Activated naive CD4-positive, alpha-beta T cell treated with anti-CD3 and anti-CD28 coated beads for 36 hours (primary cell): ENCODE data around the gene CGAS. TPM values are rescaled to one million over a fixed set of nuclear protein-coding genes. Genes with fewer than 3 reads are reported as not detected.
A peak's percentile ranks its signal among the peaks of the same experiment; 100 is the strongest.
"Not testable (repeated sequence)": the region's sequence is repeated elsewhere in the genome, so short reads cannot be mapped to it uniquely, and the experiment has no call there.

ENCODE experiments used
- CTCF ChIA-PET: fragments of 350-600 bp; sonication (Branson Sonifier 250); formaldehyde crosslinking; loops from one replicate; lab custom pipeline; 2021; ENCODE audit warnings: antibody characterized with exemption; lab: Charles Lee
- DNase-seq: peaks from one replicate; pipeline ENCODE4 v3.0.0-alpha.2; 2020
- H3K27ac Mint-ChIP-seq: one replicate; pipeline ENCODE4 v1.8.0; 2021; ENCODE audit warnings: mild to moderate bottlenecking, mixed read lengths
- H3K27me3 Mint-ChIP-seq: one replicate; pipeline ENCODE4 v1.8.0; 2021; ENCODE audit warnings: low read depth, mixed read lengths
- H3K36me3 Mint-ChIP-seq: one replicate; pipeline ENCODE4 v1.8.0; 2021; ENCODE audit warnings: low read depth, mixed read lengths
- H3K4me1 Mint-ChIP-seq: one replicate; pipeline ENCODE4 v1.8.0; 2021; ENCODE audit warnings: low read depth, mixed read lengths
- H3K4me3 Mint-ChIP-seq: one replicate; pipeline ENCODE4 v1.8.0; 2021; ENCODE audit warnings: mild to moderate bottlenecking, moderate library complexity, mixed read lengths
- H3K9me3 Mint-ChIP-seq: one replicate; pipeline ENCODE4 v1.8.0; 2021; ENCODE audit warnings: mixed read lengths
- intact Hi-C: fragments of 100-400 bp; cut with micrococcal nuclease; formaldehyde crosslinking; loops from one replicate; pipeline ENCODE4 v1.15.1; 2023
- total RNA-seq, 2 experiments: library from RNA; stranded (reverse); gene quantifications; one replicate each; pipeline ENCODE4 v1.2.3, GENCODE V29; 2021

The CGAS gene
- total RNA-seq = 10 to 100 TPM; 17.4 to 17.8 TPM

DNA sequence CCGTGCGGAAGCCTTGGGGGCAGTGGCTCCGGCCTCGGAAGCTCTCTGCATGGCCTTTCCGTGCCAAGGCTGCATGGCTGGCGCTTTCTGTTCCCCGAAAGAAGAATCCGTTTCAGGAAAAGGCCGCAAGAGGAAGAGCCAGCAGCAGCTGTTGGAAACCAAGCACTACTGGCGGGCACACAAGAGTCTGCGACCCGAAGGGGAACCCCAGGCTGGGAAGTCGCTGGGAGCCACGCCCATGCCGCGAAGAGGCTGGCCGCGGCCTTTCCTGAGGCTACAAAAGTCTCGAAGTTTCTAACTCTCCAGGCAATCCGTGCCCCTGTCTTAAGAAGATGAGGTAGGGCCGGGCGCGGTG, at the start of gene CGAS:
Gene CGAS, minus strand, starts transcription at position 191 of the 355 bp plus-strand sequence. Its CDS starts 116 bp downstream, at position 75.
- H3K9me3 Mint-ChIP-seq = no peaks in the 10 kb centered on the region
- CTCF ChIA-PET = interaction anchor here (1.6 kb wide), 1 partner anchor 9 kb away, joined by 6 read pairs; the partner anchor contains the start of gene MTO1
- DNase-seq = peak; percentile 88
- H3K27ac Mint-ChIP-seq = peak within 1 kb of the TSS; percentile 86
- H3K36me3 Mint-ChIP-seq = peaks cover 32% of the 10 kb centered on the region
- peaks cover 37% of the 10 kb centered on the region for H3K4me1 Mint-ChIP-seq
- no peaks in the 10 kb centered on the region for H3K27me3 Mint-ChIP-seq
- H3K4me3 Mint-ChIP-seq = peak within 1 kb of the TSS; percentile 90
- intact Hi-C loops = loop anchor here (1.0 to 5.0 kb wide), 5 partner anchors 9 to 243 kb away; partner anchors contain the start of genes EEF1A1 and MTO1

DNA sequence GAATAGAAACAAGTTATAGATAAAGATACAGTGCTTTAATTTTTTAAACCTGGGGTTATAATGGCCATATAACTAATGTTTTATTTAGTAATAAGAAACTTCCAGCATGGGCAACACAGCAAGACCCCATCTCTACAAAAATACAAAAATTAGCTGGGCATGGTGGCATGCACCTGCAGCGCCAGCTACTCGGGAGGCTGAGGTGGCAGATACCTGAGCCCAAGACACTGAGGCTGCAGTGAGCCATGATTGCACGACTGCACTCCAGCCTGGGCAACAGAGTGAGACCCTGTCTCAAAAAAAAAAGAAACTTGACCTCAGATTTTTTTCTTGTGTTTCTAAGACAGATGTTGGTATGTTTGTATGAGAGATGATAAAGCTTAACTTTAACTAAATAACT, 45.8 kb upstream of the CGAS start:
- peaks cover 16% of the 10 kb centered on the region for H3K36me3 Mint-ChIP-seq
- intact Hi-C loops = no loop called here
- H3K27ac Mint-ChIP-seq = no peak overlapping the region
- DNase-seq = no peak
- CTCF ChIA-PET = interaction anchor here (0.9 to 1.2 kb wide), 2 partner anchors 18 to 50 kb away, joined by 3 read pairs; no protein-coding TSS in a partner anchor
- no peaks in the 10 kb centered on the region for H3K4me1 Mint-ChIP-seq
- H3K9me3 Mint-ChIP-seq = no peaks in the 10 kb centered on the region
- H3K27me3 Mint-ChIP-seq = no peaks in the 10 kb centered on the region
- H3K4me3 Mint-ChIP-seq = no peak overlapping the region

DNA sequence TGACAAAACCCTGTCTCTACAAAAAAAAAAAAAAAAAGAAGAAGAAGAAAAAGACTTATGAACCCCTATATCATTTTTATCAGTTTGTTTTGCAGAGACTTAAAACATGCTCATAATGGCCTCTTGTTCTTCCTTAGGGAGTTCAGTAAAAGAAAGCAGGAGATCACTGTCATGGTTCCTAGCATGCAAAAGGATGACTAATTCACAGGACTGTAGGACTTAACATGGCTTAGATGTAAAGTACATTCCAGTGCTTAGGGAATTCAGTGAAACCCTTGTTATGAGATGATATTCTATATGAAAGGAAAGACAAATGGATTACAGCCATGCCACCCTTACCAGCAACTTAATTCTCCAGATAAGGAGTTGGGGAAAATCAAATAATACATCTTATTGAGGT, 39.3 kb upstream of the CGAS start:
- CTCF ChIA-PET = interaction anchor here (0.9 kb wide), 1 partner anchor 14 kb away, joined by 4 read pairs; no protein-coding TSS in a partner anchor
- peaks cover 42% of the 10 kb centered on the region for H3K36me3 Mint-ChIP-seq

DNA sequence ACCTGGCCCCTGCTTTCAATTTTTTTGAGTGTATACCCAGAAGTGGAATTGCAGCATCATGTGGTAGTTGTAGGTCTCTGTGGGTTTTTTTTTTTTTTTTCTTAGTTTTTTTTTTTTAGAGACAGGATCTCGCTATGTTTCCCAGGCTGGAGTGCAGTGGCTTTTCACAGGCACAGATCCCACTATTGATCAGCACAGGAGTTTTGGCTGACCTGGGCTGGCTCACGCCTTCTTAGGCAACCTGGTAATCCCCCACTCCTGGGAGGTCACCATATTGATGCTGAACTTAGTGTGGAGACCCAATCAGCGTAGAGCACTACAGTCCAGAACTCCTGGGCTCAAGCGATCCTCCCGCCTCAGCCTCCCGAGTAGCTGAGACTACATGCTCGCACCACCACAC, 35.4 kb upstream of the CGAS start:
- DNase-seq = no peak
- H3K27ac Mint-ChIP-seq = no peak overlapping the region
- H3K27me3 Mint-ChIP-seq = no peaks in the 10 kb centered on the region
- peaks cover 56% of the 10 kb centered on the region for H3K36me3 Mint-ChIP-seq
- CTCF ChIA-PET = no interaction called here
- peaks cover 2% of the 10 kb centered on the region for H3K9me3 Mint-ChIP-seq
- H3K4me3 Mint-ChIP-seq = no peak overlapping the region
- intact Hi-C loops = no loop called here
- H3K4me1 Mint-ChIP-seq = no peaks in the 10 kb centered on the region

More for the DNA sequence above, 39.3 kb upstream of the CGAS start:
- Mint-ChIP-seq H3K9me3 (peaks cover 2% of the 10 kb centered on the region), H3K27me3 (no peaks in the 10 kb centered on the region), H3K4me1 (no peaks in the 10 kb centered on the region), H3K27ac (no peak overlapping the region), H3K4me3 (no peak overlapping the region)
- no peak for DNase-seq
- intact Hi-C loops = no loop called here

DNA sequence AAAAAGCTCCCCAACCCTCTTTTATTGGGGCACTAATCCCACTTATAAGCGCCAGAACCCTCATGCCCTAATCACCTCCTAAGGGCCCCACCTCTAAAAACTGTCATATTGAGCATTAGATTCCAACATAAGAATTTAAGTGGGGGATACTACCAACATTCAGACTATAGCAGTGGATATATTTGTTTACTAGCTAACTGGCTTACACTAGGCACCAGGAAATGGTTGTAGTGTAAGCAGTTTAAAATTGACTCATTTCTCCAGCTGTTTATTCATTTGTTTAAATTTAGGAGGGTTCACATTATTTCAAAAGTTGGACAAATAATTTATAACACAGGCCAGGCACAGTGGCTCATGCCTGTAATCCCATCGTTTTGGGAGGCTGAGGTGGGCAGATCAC, 32.3 kb upstream of the CGAS start:
- peak overlapping the region; percentile 54 for H3K27ac Mint-ChIP-seq
- CTCF ChIA-PET = interaction anchor here (1.3 kb wide), 1 partner anchor 19 kb away, joined by 3 read pairs; no protein-coding TSS in a partner anchor
- no peak for DNase-seq
- intact Hi-C loops = no loop called here
- no peak overlapping the region for H3K4me3 Mint-ChIP-seq
- no peaks in the 10 kb centered on the region for H3K4me1 Mint-ChIP-seq
- no peaks in the 10 kb centered on the region for H3K9me3 Mint-ChIP-seq
- H3K36me3 Mint-ChIP-seq = peaks cover 57% of the 10 kb centered on the region
- H3K27me3 Mint-ChIP-seq = no peaks in the 10 kb centered on the region

DNA sequence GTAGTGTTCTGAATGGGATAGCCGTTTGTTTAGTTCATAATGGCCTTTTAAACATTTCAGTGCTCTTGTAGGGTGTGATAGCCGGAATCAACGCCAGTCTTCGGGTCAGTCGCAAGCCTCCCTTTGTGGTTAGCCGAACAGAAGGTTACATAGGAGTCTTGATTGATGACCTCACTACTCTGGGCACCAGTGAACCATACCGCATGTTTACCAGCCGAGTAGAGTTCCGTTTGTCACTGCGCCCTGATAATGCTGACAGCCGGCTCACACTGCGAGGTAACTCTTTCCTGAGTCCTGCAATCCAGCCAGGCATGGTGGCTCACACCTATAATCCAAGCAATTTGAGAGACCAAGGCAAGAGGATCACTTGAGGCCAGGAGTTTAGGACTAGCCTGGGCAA, 29.9 kb upstream of the CGAS start:
- Mint-ChIP-seq H3K9me3 (no peaks in the 10 kb centered on the region), H3K27ac (peak overlapping the region; percentile 36), H3K4me1 (no peaks in the 10 kb centered on the region), H3K36me3 (peaks cover 43% of the 10 kb centered on the region), H3K4me3 (no peak overlapping the region), H3K27me3 (no peaks in the 10 kb centered on the region)
- CTCF ChIA-PET = interaction anchor here (0.8 kb wide), 1 partner anchor 229 kb away, joined by 3 read pairs; no protein-coding TSS in a partner anchor
- no peak for DNase-seq
- intact Hi-C loops = no loop called here

DNA sequence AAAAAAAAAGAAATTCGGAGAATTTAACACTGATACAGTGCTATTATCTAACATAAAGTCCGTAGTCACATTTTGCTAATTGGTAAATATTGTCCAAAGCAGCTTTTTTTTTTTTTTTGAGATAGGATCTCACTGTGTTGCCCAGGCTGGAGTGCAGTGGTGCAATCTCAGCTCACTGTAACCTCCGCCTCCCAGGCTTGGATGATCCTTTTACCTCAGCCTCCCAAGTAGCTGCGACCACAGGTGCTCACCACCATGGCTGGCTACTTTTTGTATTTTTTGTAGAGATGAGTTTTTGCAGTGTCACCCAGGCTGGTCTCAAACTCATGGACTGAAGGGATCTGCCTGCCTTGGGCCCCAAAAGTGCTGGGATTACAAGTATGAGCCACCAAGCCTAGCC, 25.3 kb upstream of the CGAS start:
- no peak overlapping the region for H3K4me3 Mint-ChIP-seq
- H3K4me1 Mint-ChIP-seq = peaks cover under 1% of the 10 kb centered on the region
- no peaks in the 10 kb centered on the region for H3K9me3 Mint-ChIP-seq
- CTCF ChIA-PET = interaction anchor here (0.9 kb wide), 1 partner anchor 15 kb away, joined by 4 read pairs; no protein-coding TSS in a partner anchor
- intact Hi-C loops = no loop called here
- no peaks in the 10 kb centered on the region for H3K27me3 Mint-ChIP-seq
- peaks cover 29% of the 10 kb centered on the region for H3K36me3 Mint-ChIP-seq
- no peak overlapping the region for H3K27ac Mint-ChIP-seq
- no peak for DNase-seq

DNA sequence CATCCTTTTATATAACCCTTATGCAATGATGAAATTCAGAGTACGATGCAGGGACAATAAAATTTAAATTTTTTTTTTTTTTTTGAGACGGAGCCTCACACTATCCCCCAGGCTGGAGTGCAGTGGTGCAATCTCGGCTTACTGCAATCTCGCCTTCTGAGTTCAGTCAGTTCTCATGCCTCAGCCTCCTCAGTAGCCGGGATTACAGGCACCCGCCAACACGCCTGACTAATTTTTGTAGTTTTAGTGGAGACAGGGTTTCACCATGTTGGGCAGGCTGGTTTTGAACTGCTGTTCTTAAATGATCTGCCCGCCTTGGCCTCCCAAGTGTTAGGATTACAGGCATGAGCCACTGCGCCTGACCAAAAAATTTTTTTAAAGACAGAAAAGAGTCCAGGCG, 24.6 kb upstream of the CGAS start:
- Mint-ChIP-seq H3K4me1 (peaks cover 7% of the 10 kb centered on the region), H3K9me3 (no peaks in the 10 kb centered on the region), H3K27ac (no peak overlapping the region), H3K36me3 (peaks cover 26% of the 10 kb centered on the region), H3K27me3 (no peaks in the 10 kb centered on the region), H3K4me3 (no peak overlapping the region)
- intact Hi-C loops = no loop called here
- no peak for DNase-seq
- CTCF ChIA-PET = interaction anchor here (0.6 to 0.9 kb wide), 3 partner anchors 15 to 199 kb away, joined by 3 to 5 read pairs (median 4); no protein-coding TSS in a partner anchor

DNA sequence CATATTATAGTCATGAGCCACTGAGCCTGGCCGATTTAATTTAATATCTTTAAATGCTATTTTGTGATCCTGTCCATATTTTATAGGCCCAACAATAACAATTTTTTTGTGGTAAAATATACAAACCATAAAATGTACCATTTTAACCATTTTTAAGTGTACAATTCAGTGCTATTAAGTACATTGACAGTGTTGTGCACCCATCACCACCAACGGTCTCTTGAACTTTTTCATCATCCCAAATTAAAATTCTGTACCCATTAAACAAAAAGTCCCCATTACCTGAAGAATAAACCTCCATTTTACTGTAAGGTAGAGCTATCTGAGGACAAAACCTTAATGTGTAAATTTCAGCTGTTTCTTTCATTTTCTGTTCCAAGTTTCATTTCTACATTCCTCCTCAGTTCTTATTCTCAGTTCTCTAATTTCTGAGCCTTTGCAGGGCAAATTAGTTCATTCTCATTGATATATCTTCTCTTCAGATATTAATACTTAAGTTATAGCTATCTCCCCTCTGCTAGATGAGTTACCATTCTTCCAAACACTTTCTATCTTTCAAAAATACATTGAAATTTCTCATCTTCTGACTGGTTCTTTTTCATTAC, 19.7 kb upstream of the CGAS start:
- CTCF ChIA-PET = interaction anchor here (0.7 to 1.2 kb wide), 2 partner anchors 10 to 139 kb away, joined by 3 to 9 read pairs; no protein-coding TSS in a partner anchor
- peaks cover 26% of the 10 kb centered on the region for H3K36me3 Mint-ChIP-seq
- H3K27ac Mint-ChIP-seq = peak overlapping the region; percentile 63
- peaks cover 18% of the 10 kb centered on the region for H3K4me1 Mint-ChIP-seq
- intact Hi-C loops = loop anchor here (1.0 to 5.0 kb wide), 2 partner anchors 10 to 36 kb away; partner anchors contain the start of gene MTO1
- H3K4me3 Mint-ChIP-seq = no peak overlapping the region
- H3K27me3 Mint-ChIP-seq = no peaks in the 10 kb centered on the region
- DNase-seq = no peak
- no peaks in the 10 kb centered on the region for H3K9me3 Mint-ChIP-seq

DNA sequence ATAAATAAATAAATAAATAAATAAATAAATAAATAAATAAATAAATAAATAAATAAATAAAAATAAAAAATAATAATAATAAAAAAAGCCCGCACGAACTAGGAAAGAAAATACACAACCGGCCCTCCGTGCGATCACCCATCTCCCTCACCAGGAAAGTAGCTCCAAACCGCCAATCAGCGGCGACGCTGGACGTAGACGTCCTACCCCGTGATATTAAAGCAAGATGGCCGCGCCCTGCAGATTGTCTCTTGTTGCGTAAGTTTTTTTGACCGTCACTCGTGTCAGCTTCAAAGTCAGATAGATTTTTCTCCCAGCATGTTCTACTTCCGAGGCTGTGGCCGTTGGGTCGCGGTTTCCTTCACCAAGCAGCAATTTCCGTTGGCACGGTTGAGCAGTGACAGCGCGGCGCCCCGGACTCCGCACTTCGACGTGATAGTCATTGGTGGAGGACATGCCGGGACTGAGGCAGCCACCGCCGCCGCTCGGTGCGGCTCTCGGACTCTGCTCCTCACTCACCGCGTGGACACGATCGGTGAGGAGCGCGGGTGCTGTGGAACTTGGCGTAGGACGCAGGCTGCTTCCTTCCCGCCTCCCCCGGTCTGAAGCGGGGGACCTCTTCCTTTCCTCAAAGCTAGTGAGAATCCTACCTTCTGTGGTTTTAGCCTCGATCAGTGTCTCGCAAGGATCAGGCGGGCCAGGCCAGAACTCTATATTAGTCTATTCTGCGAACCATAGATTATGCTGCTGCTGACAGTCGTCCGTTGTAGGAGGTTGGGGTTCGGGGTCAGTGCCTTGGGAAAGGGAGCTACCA, 9.6 kb upstream of the CGAS start, which contains the start of gene MTO1:
Gene MTO1, plus strand, starts transcription at position 201 of the 814 bp plus-strand sequence. Its CDS starts 118 bp downstream, at position 319.
- peaks cover 37% of the 10 kb centered on the region for H3K4me1 Mint-ChIP-seq

DNA sequence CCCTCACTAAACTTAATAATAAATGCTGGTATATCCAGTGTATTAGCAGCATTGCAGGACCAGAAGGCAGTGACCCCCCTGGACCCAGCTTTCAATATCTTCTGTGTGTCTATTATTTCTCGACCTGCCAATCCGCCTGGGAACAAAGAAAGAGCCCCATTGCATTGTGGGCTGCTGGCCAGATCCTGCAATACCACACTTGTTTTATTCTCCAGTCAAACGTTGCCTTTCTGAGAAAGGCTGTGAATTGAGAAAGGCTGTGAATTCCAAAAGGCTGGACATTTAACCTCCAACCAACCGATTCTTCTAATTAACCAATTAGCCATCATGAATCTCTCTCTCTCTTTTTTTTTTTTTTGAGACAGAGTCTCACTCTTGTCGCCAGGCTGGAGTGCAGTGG, 8.0 kb upstream of the CGAS start:
- Mint-ChIP-seq H3K27ac (peak overlapping the region; percentile 93), H3K9me3 (no peaks in the 10 kb centered on the region), H3K36me3 (peaks cover 10% of the 10 kb centered on the region), H3K4me1 (peaks cover 43% of the 10 kb centered on the region), H3K4me3 (peak overlapping the region; percentile 52), H3K27me3 (no peaks in the 10 kb centered on the region)
- intact Hi-C loops = loop anchor here (2.0 to 10.0 kb wide), 3 partner anchors 839 to 1822 kb away; partner anchors contain the start of genes COX7A2 and TMEM30A
- CTCF ChIA-PET = interaction anchor here (0.6 to 0.9 kb wide), 2 partner anchors 9 to 58 kb away, joined by 3 read pairs; no protein-coding TSS in a partner anchor
- no peak for DNase-seq

More for the DNA sequence above, 9.6 kb upstream of the CGAS start, which contains the start of gene MTO1:
- H3K9me3 Mint-ChIP-seq = no peaks in the 10 kb centered on the region
- DNase-seq = peak; percentile 92
- peak within 1 kb of the TSS; percentile 97 for H3K27ac Mint-ChIP-seq
- CTCF ChIA-PET = interaction anchor here (0.6 to 1.6 kb wide), 9 partner anchors 10 to 149 kb away, joined by 3 to 6 read pairs (median 3); partner anchors contain the start of genes CGAS and EEF1A1
- peaks cover 16% of the 10 kb centered on the region for H3K36me3 Mint-ChIP-seq
- H3K27me3 Mint-ChIP-seq = no peaks in the 10 kb centered on the region
- H3K4me3 Mint-ChIP-seq = peak within 1 kb of the TSS; percentile 94
- intact Hi-C loops = loop anchor here (1.0 to 10.0 kb wide), 7 partner anchors 9 to 1821 kb away; partner anchors contain the start of genes CGAS, COX7A2, EEF1A1 and TMEM30A

DNA sequence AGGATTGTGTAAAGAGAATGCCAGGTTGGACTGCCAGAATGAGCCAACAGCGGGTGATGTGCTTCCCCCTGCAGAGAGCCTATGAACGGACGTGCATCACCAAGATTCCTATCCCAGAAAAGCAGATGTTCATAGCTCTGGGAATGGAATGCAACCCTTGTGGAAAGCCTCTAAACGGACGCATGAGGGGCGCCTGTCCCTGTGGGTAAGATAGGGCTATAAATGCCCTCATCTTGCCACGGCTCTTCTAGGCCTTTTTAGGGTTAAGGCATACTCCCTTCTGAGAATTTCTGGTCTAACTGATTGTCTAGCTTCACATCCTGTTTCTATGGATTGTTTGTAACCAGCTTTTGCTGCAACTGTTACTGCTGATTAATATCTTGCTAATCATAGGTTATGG, 7.4 kb upstream of the CGAS start:
- DNase-seq, H3K9me3 Mint-ChIP-seq, H3K27ac Mint-ChIP-seq, H3K4me3 Mint-ChIP-seq, intact Hi-C loops, H3K27me3 Mint-ChIP-seq, CTCF ChIA-PET: not testable (repeated sequence)
- H3K36me3 Mint-ChIP-seq = peaks cover 10% of the 10 kb centered on the region
- peaks cover 43% of the 10 kb centered on the region for H3K4me1 Mint-ChIP-seq
